HEK293 (cell line): ENCODE measurements around the gene RHOF.

Experiments
- BCL6B ChIP-seq: fragments of 450-650 bp; formaldehyde crosslinking; IDR thresholded peaks from 2 replicates; pipeline ENCODE4 v1.5.1; 2017; ENCODE audit warnings: missing biosample characterization, missing genetic modification characterization
- GLI4 ChIP-seq: fragments of 450-650 bp; formaldehyde crosslinking; IDR thresholded peaks from 2 replicates; pipeline ENCODE4 v1.5.1; 2016; ENCODE audit warnings: missing biosample characterization, missing genetic modification characterization
- GLIS1 ChIP-seq: fragments of 450-650 bp; formaldehyde crosslinking; IDR thresholded peaks from 2 replicates; pipeline ENCODE4 v1.5.1; 2016; ENCODE audit warnings: missing biosample characterization, missing genetic modification characterization
- HIC1 ChIP-seq: fragments of 450-650 bp; formaldehyde crosslinking; IDR thresholded peaks from 2 replicates; pipeline ENCODE4 v1.5.1; 2016; ENCODE audit warnings: missing biosample characterization, missing genetic modification characterization
- HOXC10 ChIP-seq: sonication (generic); formaldehyde crosslinking; IDR thresholded peaks from 2 replicates; pipeline ENCODE4 v1.8.1; 2023; ENCODE audit warnings: mild to moderate bottlenecking, missing genetic modification reagents
- KLF10 ChIP-seq: fragments of 450-650 bp; IDR thresholded peaks from 2 replicates; pipeline ENCODE4 v1.5.1; 2018; ENCODE audit warnings: missing biosample characterization, mild to moderate bottlenecking, missing genetic modification characterization
- KLF9 ChIP-seq: fragments of 450-650 bp; formaldehyde crosslinking; IDR thresholded peaks from 2 replicates; pipeline ENCODE4 v1.5.1; 2016; ENCODE audit warnings: missing biosample characterization, missing genetic modification characterization, low read depth
- YY2 ChIP-seq: fragments of 450-650 bp; formaldehyde crosslinking; IDR thresholded peaks from 2 replicates; pipeline ENCODE4 v1.5.1; 2016; ENCODE audit warnings: missing biosample characterization, missing genetic modification characterization
- ZBTB10 ChIP-seq: fragments of 450-650 bp; formaldehyde crosslinking; IDR thresholded peaks from 2 replicates; pipeline ENCODE4 v1.5.1; 2016; ENCODE audit warnings: missing biosample characterization, missing genetic modification characterization
- ZEB2 ChIP-seq: fragments of 450-650 bp; formaldehyde crosslinking; IDR thresholded peaks from 2 replicates; pipeline ENCODE4 v1.5.1; 2016; ENCODE audit warnings: missing biosample characterization, missing genetic modification characterization
- ZFP69B ChIP-seq: fragments of 450-650 bp; formaldehyde crosslinking; IDR thresholded peaks from 2 replicates; pipeline ENCODE4 v1.5.1; 2016; ENCODE audit warnings: missing biosample characterization, missing genetic modification characterization
- ZNF112 ChIP-seq: fragments of 450-650 bp; formaldehyde crosslinking; IDR thresholded peaks from 2 replicates; pipeline ENCODE4 v1.5.0; 2017; ENCODE audit warnings: missing biosample characterization, missing genetic modification characterization
- ZNF138 ChIP-seq: fragments of 450-650 bp; formaldehyde crosslinking; IDR thresholded peaks from 2 replicates; pipeline ENCODE4 v1.5.1; 2016; ENCODE audit warnings: missing biosample characterization, missing genetic modification characterization, borderline replicate concordance
- ZNF16 ChIP-seq: fragments of 450-650 bp; formaldehyde crosslinking; IDR thresholded peaks from 2 replicates; pipeline ENCODE4 v1.5.1; 2016; ENCODE audit warnings: low read depth, missing biosample characterization, missing genetic modification characterization
- ZNF2 ChIP-seq: fragments of 450-650 bp; formaldehyde crosslinking; IDR thresholded peaks from 2 replicates; pipeline ENCODE4 v1.5.1; 2016; ENCODE audit warnings: missing biosample characterization, missing genetic modification characterization
- ZNF280C ChIP-seq: fragments of 450-650 bp; formaldehyde crosslinking; IDR thresholded peaks from 2 replicates; pipeline ENCODE4 v1.5.1; 2016; ENCODE audit warnings: missing biosample characterization, missing genetic modification characterization
- ZNF302 ChIP-seq: fragments of 450-650 bp; formaldehyde crosslinking; IDR thresholded peaks from 2 replicates; pipeline ENCODE4 v1.5.1; 2016; ENCODE audit warnings: missing biosample characterization, missing genetic modification characterization, low read depth
- ZNF394 ChIP-seq: fragments of 450-650 bp; formaldehyde crosslinking; IDR thresholded peaks from 2 replicates; pipeline ENCODE4 v1.5.1; 2016; ENCODE audit warnings: missing biosample characterization, missing genetic modification characterization, mild to moderate bottlenecking, moderate library complexity, borderline replicate concordance
- ZNF473 ChIP-seq: fragments of 450-650 bp; formaldehyde crosslinking; IDR thresholded peaks from 2 replicates; pipeline ENCODE4 v1.5.1; 2017; ENCODE audit warnings: missing biosample characterization, missing genetic modification characterization
- ZNF623 ChIP-seq: fragments of 450-650 bp; formaldehyde crosslinking; IDR thresholded peaks from 2 replicates; pipeline ENCODE4 v1.5.1; 2016; ENCODE audit warnings: missing biosample characterization, missing genetic modification characterization
- ZNF626 ChIP-seq: fragments of 450-650 bp; sonication (Bioruptor Pico); formaldehyde crosslinking; IDR thresholded peaks from 2 replicates; pipeline ENCODE4 v1.5.1; 2018; ENCODE audit warnings: missing biosample characterization, missing genetic modification characterization, inconsistent platforms
- ZNF660 ChIP-seq: fragments of 450-650 bp; IDR thresholded peaks from 2 replicates; pipeline ENCODE4 v1.5.1; 2018; ENCODE audit warnings: missing biosample characterization, mild to moderate bottlenecking, missing genetic modification characterization
- ZSCAN30 ChIP-seq: fragments of 450-650 bp; IDR thresholded peaks from 2 replicates; pipeline ENCODE4 v1.5.1; 2018; ENCODE audit warnings: missing biosample characterization, mild to moderate bottlenecking, missing genetic modification characterization, moderate library complexity
- TF ChIP-seq, protein P1 (sequence below): fragments of 450-650 bp; formaldehyde crosslinking; IDR thresholded peaks from 2 replicates; pipeline ENCODE4 v1.5.0; 2017; ENCODE audit warnings: missing biosample characterization, missing genetic modification characterization, borderline replicate concordance
- TF ChIP-seq, protein P2 (sequence below): fragments of 450-650 bp; formaldehyde crosslinking; IDR thresholded peaks from 2 replicates; pipeline ENCODE4 v1.5.1; 2016; ENCODE audit warnings: missing biosample characterization, missing genetic modification characterization
- TF ChIP-seq, protein P3 (sequence below): fragments of 450-650 bp; formaldehyde crosslinking; IDR thresholded peaks from 2 replicates; pipeline ENCODE4 v1.5.1; 2016; ENCODE audit warnings: missing biosample characterization, missing genetic modification characterization

Gene RHOF

DNA sequence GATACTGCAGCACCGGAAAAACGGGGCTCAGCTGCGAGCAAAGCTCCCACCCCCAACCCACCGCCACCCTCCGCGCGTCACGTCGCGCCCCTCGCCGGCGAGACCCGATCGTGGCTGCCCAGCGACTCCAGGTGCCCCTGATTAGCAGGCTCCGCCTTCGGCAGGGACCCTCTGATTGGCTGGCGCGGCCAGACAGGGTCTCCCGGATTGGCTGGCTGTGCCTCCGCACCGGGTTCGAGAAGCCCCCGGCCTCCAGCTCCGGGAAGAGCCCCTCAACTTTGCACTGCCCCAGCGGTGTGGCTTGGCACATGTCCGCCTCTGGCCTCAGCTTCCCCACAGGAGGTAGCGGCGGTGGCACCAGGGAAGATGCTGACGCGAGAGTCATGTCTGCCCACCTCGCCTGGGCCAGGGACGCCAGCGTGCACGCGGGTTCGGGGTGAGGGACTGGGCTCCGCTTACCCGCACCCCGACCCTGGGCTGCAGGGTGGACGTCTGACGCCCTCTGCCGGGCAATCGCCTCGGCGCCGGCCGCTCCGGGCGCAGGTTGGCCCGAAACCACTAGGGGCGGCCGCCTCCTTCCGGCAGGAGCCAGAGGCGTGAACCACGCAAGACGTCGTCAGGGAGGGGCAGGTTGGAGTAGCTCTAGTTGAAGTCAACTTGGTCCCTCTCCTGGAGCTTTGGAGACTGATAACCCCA, 498 bp upstream of the RHOF start (continued):
- TF ChIP-seq, protein P1, sequence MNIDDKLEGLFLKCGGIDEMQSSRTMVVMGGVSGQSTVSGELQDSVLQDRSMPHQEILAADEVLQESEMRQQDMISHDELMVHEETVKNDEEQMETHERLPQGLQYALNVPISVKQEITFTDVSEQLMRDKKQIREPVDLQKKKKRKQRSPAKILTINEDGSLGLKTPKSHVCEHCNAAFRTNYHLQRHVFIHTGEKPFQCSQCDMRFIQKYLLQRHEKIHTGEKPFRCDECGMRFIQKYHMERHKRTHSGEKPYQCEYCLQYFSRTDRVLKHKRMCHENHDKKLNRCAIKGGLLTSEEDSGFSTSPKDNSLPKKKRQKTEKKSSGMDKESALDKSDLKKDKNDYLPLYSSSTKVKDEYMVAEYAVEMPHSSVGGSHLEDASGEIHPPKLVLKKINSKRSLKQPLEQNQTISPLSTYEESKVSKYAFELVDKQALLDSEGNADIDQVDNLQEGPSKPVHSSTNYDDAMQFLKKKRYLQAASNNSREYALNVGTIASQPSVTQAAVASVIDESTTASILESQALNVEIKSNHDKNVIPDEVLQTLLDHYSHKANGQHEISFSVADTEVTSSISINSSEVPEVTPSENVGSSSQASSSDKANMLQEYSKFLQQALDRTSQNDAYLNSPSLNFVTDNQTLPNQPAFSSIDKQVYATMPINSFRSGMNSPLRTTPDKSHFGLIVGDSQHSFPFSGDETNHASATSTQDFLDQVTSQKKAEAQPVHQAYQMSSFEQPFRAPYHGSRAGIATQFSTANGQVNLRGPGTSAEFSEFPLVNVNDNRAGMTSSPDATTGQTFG (tag by site-specific recombination) = no peak
- TF ChIP-seq ZBTB10 (peak; percentile 100), ZNF16 (tag by site-specific recombination) (no peak), GLIS1 (tag by site-specific recombination) (0 out of 2 replicates have a peak, but pooled peaks have one; percentile 57), BCL6B (tag by site-specific recombination) (no peak), ZNF623 (tag by site-specific recombination) (no peak), KLF9 (no peak; the same call in none of the 2 replicates), ZNF660 (tag by site-specific recombination) (peak; percentile 93), ZSCAN30 (tag by site-specific recombination) (peak; percentile 96), YY2 (peak; percentile 59), HOXC10 (CRISPR knock-in tag) (no peak), GLI4 (0 out of 2 replicates have a peak, but pooled peaks have one; percentile 14), ZFP69B (tag by site-specific recombination) (peak; percentile 49), ZNF138 (tag by site-specific recombination) (no peak), HIC1 (tag by site-specific recombination) (peak; percentile 93), ZNF626 (tag by site-specific recombination) (no peak), ZNF473 (tag by site-specific recombination) (no peak), ZEB2 (peak; percentile 89), ZNF112 (tag by site-specific recombination) (no peak), ZNF302 (no peak), KLF10 (tag by site-specific recombination) (peak; percentile 69; the same call in 1 of the 2 replicates), ZNF394 (peak; percentile 80), ZNF280C (tag by site-specific recombination) (no peak), ZNF2 (tag by site-specific recombination) (peak; percentile 95)
- TF ChIP-seq, protein P2, sequence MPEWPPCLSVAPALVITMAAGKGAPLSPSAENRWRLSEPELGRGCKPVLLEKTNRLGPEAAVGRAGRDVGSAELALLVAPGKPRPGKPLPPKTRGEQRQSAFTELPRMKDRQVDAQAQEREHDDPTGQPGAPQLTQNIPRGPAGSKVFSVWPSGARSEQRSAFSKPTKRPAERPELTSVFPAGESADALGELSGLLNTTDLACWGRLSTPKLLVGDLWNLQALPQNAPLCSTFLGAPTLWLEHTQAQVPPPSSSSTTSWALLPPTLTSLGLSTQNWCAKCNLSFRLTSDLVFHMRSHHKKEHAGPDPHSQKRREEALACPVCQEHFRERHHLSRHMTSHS (tag by site-specific recombination) = no peak
- TF ChIP-seq, protein P3, sequence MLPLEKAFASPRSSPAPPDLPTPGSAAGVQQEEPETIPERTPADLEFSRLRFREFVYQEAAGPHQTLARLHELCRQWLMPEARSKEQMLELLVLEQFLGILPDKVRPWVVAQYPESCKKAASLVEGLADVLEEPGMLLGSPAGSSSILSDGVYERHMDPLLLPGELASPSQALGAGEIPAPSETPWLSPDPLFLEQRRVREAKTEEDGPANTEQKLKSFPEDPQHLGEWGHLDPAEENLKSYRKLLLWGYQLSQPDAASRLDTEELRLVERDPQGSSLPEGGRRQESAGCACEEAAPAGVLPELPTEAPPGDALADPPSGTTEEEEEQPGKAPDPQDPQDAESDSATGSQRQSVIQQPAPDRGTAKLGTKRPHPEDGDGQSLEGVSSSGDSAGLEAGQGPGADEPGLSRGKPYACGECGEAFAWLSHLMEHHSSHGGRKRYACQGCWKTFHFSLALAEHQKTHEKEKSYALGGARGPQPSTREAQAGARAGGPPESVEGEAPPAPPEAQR (tag by site-specific recombination) = 0 out of 2 replicates have a peak, but pooled peaks have one; percentile 33
